Stomach (tissue), 9 donors: ENCODE results near the gene IL21. TPM values are rescaled to one million over a fixed set of nuclear protein-coding genes. Genes with fewer than 3 reads are reported as not detected.
"Not testable (repeated sequence)": the region's sequence is repeated elsewhere in the genome, so short reads cannot be mapped to it uniquely, and the experiment has no call there.

Source experiments
- DNase-seq, 2 donors: peaks; one replicate each; pipeline versions ENCODE4 v3.0.0 to v3.0.0-alpha.2; 2013 to 2019
- H3K27ac ChIP-seq, 5 donors: fragments of 200-600 bp in 4 of 5; sonication (generic) in 4 of 5; one replicate each; pipeline ENCODE4 v1.5.1; 2013 to 2019; ENCODE audit warnings: mild to moderate bottlenecking in 1 of 5, moderate library complexity in 1 of 5
- H3K27me3 ChIP-seq, 3 donors: fragments of 200-600 bp; sonication (generic); one replicate each; pipeline ENCODE4 v1.5.1; 2017 to 2019; ENCODE audit warnings: mixed run types in 1 of 3
- H3K36me3 ChIP-seq, 4 donors: fragments of 200-600 bp; sonication (generic); 1 replicate in 3 of 4; 2 replicates in 1 of 4; pipeline ENCODE4 v1.5.1; 2016 to 2019
- H3K4me1 ChIP-seq, 4 donors: fragments of 200-600 bp; sonication (generic); one replicate each; pipeline ENCODE4 v1.5.1; 2016 to 2019
- H3K4me3 ChIP-seq, 4 donors: fragments of 200-600 bp; sonication (generic) in 3 of 4; one replicate each; pipeline ENCODE4 v1.5.1; 2016 to 2019; ENCODE audit warnings: mild to moderate bottlenecking in 1 of 4
- H3K9me3 ChIP-seq, 4 donors: fragments of 200-600 bp; sonication (generic); one replicate each; pipeline ENCODE4 v1.5.1; 2016 to 2019
- EP300 ChIP-seq: sonication (generic); formaldehyde crosslinking; IDR thresholded peaks from one replicate; pipeline ENCODE4 v1.6.1; 2017; ENCODE audit warnings: antibody characterized with exemption
- POLR2A ChIP-seq, 4 donors: fragments of 450-650 bp; IDR thresholded peaks; one replicate each; pipeline ENCODE4 v1.6.1; 2016; ENCODE audit warnings: antibody characterized with exemption in 4 of 4, control low read depth in 2 of 4, mild to moderate bottlenecking in 1 of 4, moderate library complexity in 1 of 4
- POLR2AphosphoS5 ChIP-seq, 3 donors: sonication (generic); formaldehyde crosslinking; IDR thresholded peaks; one replicate each; pipeline ENCODE4 v1.6.1; 2016; ENCODE audit warnings: antibody characterized with exemption in 3 of 3
- WGBS, 5 donors: extraction: QIAGEN DNeasy Blood & Tissue Kit in 3 of 5; methylation state at CpG; one replicate each; pipeline versions ENCODE4 v1.1.5 to v1.1.7; 2013 to 2018; 5-methylcytosine and 5-hydroxymethylcytosine counted together
- intact Hi-C: fragments of 100-400 bp; cut with DNase I; formaldehyde crosslinking; loops from one replicate; pipeline ENCODE4 v1.15.1; 2023; ENCODE audit warnings: low total_unique reads
- polyA plus RNA-seq, 3 donors: library from polyadenylated mRNA; stranded (reverse); fragments of 200-250 nt; gene quantifications; one replicate each; pipeline ENCODE4 v1.2.3, GENCODE V29; 2013
- total RNA-seq, 5 donors: library from RNA; depleted of rRNA; stranded (reverse); fragments of >200 nt; gene quantifications; one replicate each; pipeline versions ENCODE4 v1.1.0 to v1.2.3, GENCODE V29; 2014 to 2016
- TF ChIP-seq, protein P1 (sequence below), 7 experiments: fragments of 450-650 bp in 4 of 7; fragments of 200-600 bp in 3 of 7; sonication (generic) in 3 of 7; IDR thresholded peaks; one replicate each; pipeline ENCODE4 v1.5.1; 2016 to 2019; ENCODE audit warnings: antibody characterized with exemption in 7 of 7, control low read depth in 2 of 7, mild to moderate bottlenecking in 1 of 7
- donor health status: healthy with polysubstance abuse.
- donor health status: Bipolar disorder and iron deficiency.
- donor health status: healthy.

The IL21 gene
- total and polyA plus RNA-seq, 8 donors: not detected

DNA sequence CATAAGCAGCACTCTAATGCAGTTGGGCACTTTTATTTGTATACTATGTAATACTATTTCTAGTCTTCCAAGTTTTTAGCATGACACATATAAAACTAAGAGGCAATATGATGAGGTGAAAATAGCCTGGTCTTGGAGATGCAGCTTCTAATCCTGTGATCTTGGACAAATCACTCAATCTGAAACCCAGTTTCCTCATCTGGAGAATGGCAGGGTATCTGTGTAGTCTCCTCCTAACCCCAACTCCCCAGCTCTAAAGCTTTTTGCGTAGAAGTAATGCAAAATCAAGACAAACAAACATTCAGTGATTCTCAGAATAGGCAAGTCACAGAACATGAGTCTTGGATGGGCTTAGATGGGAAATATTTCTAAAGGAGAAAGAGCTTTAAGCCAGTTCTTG, 36.7 kb upstream of the IL21 start:
- H3K27ac ChIP-seq: no peak overlapping the region
- H3K36me3 ChIP-seq: no peaks in the 10 kb centered on the region
- whole genome bisulfite sequencing, 5 donors: 79 to 95% (median 88%) methylated on average over 1 of the region's 1 CpG
- DNase-seq: no peak
- no peaks in the 10 kb centered on the region for H3K27me3 ChIP-seq
- H3K4me1 ChIP-seq: no peaks in the 10 kb centered on the region
- no peak overlapping the region for H3K4me3 ChIP-seq
- H3K9me3 ChIP-seq: peaks cover 0 to 7% (median 2%) of the 10 kb centered on the region in 4 donors
- intact Hi-C loops: no loop called here
- TF ChIP-seq POLR2A (IDR thresholded peaks at IDR 0.05) (no peak), POLR2AphosphoS5 (IDR thresholded peaks at IDR 0.05) (no peak), EP300 (no peak)
- TF ChIP-seq, protein P1, sequence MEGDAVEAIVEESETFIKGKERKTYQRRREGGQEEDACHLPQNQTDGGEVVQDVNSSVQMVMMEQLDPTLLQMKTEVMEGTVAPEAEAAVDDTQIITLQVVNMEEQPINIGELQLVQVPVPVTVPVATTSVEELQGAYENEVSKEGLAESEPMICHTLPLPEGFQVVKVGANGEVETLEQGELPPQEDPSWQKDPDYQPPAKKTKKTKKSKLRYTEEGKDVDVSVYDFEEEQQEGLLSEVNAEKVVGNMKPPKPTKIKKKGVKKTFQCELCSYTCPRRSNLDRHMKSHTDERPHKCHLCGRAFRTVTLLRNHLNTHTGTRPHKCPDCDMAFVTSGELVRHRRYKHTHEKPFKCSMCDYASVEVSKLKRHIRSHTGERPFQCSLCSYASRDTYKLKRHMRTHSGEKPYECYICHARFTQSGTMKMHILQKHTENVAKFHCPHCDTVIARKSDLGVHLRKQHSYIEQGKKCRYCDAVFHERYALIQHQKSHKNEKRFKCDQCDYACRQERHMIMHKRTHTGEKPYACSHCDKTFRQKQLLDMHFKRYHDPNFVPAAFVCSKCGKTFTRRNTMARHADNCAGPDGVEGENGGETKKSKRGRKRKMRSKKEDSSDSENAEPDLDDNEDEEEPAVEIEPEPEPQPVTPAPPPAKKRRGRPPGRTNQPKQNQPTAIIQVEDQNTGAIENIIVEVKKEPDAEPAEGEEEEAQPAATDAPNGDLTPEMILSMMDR (IDR thresholded peaks at IDR 0.05): no peak

DNA sequence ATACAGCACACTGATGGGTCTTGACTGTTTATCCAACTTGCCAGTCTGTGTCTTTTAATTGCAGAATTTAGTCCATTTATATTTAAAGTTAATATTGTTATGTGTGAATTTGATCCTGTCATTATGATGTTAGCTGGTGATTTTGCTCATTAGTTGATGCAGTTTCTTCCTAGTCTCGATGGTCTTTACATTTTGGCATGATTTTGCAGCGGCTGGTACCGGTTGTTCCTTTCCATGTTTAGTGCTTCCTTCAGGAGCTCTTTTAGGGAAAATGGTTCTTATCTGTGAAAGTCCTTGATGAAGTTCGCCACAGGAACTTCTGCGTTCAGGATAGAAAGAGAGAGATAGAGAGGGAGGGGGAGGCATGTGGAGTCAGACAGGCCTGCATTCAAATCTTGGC, 35.7 kb upstream of the IL21 start:
- WGBS, 5 donors: 67 to 96% (median 74%) methylated on average over 4 to 5 of the region's 5 CpGs
- H3K4me3 ChIP-seq, H3K36me3 ChIP-seq, DNase-seq, H3K27ac ChIP-seq, H3K4me1 ChIP-seq, H3K27me3 ChIP-seq, H3K9me3 ChIP-seq, intact Hi-C loops: not testable (repeated sequence)

DNA sequence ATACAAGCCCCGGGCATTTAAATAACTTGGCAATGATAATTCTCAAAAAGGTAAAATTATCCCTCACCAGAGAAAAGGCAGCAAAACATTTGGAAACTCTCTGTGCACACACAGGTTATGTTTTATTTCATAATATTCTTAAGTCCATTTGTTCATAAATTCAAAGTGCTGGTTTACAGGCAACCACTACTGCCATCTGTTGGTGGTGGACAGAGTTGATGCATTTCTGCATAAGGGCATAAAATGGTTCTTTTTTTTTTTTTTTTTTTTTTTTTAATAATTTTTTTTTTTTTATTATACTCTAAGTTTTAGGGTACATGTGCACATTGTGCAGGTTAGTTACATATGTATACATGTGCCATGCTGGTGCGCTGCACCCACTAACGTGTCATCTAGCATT, 31.5 kb upstream of the IL21 start:
- Histone ChIP-seq H3K27me3 (no peaks in the 10 kb centered on the region), H3K36me3 (no peaks in the 10 kb centered on the region), H3K27ac (no peak overlapping the region), H3K4me1 (no peaks in the 10 kb centered on the region), H3K4me3 (no peak overlapping the region), H3K9me3 (peaks cover 0 to 7% (median 2%) of the 10 kb centered on the region in 4 donors)
- peak in 1 of 2 donors; percentile 58 for DNase-seq
- TF ChIP-seq, protein P1 (IDR thresholded peaks at IDR 0.05): peak in 1 of 7 experiments; percentile 20
- no peak for TF ChIP-seq EP300
- 85 to 94% (median 91%) methylated on average over 1 to 2 of the region's 3 CpGs for whole genome bisulfite sequencing, 5 donors
- intact Hi-C loops: no loop called here

DNA sequence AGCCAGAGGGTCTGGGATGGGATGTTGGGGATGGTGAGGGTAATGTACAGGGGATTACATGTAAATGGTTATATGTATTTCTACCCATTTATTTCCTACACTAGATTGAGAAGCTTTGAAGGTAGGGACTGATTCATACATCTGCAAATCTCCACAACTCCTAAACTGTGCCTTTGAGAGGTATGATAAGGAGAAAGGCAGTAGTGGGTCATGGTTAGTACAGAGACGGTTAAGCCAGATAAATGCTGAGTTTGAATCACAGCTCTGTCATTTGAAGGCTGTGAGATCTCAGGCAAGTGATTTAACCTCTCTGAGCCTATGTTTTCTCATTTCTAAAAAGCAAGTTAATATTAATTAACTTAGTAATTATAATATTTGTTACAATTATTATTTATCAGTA, 29.3 kb upstream of the IL21 start:
- Histone ChIP-seq H3K4me3 (no peak overlapping the region), H3K9me3 (no peaks in the 10 kb centered on the region), H3K27ac (no peak overlapping the region), H3K4me1 (no peaks in the 10 kb centered on the region), H3K27me3 (no peaks in the 10 kb centered on the region), H3K36me3 (no peaks in the 10 kb centered on the region)
- intact Hi-C loops: no loop called here
- 89 to 96% (median 93%) methylated on average over 1 of the region's 1 CpG for WGBS, 5 donors
- TF ChIP-seq, protein P1 (IDR thresholded peaks at IDR 0.05): no peak
- TF ChIP-seq POLR2AphosphoS5 (IDR thresholded peaks at IDR 0.05) (no peak), POLR2A (IDR thresholded peaks at IDR 0.05) (no peak), EP300 (no peak)
- DNase-seq: no peak

DNA sequence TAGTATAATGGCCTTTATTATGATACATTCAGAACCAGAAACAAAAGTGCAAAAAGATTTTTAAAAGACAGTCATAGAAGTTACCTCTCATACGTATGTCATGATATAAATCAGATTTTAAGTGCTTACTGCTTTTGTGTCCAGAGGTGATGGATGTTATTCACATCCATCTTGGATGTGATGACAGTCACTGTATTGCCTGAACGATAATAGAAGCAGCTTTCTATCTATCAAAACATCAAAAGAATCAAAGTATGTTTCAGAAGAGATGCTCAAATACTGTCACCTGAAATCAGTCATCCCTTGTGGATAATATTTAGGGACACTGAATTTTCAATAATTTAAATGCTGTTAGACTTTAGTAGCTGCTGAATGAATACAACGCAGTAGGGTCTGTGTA, 26.8 kb upstream of the IL21 start:
- TF ChIP-seq POLR2A (IDR thresholded peaks at IDR 0.05) (no peak), POLR2AphosphoS5 (IDR thresholded peaks at IDR 0.05) (no peak), EP300 (no peak)
- TF ChIP-seq, protein P1 (IDR thresholded peaks at IDR 0.05): no peak
- intact Hi-C loops: no loop called here

More for the DNA sequence above, 26.8 kb upstream of the IL21 start:
- no peaks in the 10 kb centered on the region for H3K9me3 ChIP-seq
- DNase-seq: no peak
- H3K27me3 ChIP-seq: no peaks in the 10 kb centered on the region
- WGBS, 5 donors: 75 to 82% (median 79%) methylated on average over 3 of the region's 3 CpGs
- no peak overlapping the region for H3K27ac ChIP-seq
- no peaks in the 10 kb centered on the region for H3K4me1 ChIP-seq
- no peak overlapping the region for H3K4me3 ChIP-seq
- H3K36me3 ChIP-seq: no peaks in the 10 kb centered on the region
